Measurements from ENCODE around the gene SLC4A3. TPM values are rescaled to one million over a fixed set of nuclear protein-coding genes. Genes with fewer than 3 reads are reported as not detected.

SLC4A3 gene
- total RNA-seq, 1 donor from 2014 or later, result 24.4 TPM

DNA sequence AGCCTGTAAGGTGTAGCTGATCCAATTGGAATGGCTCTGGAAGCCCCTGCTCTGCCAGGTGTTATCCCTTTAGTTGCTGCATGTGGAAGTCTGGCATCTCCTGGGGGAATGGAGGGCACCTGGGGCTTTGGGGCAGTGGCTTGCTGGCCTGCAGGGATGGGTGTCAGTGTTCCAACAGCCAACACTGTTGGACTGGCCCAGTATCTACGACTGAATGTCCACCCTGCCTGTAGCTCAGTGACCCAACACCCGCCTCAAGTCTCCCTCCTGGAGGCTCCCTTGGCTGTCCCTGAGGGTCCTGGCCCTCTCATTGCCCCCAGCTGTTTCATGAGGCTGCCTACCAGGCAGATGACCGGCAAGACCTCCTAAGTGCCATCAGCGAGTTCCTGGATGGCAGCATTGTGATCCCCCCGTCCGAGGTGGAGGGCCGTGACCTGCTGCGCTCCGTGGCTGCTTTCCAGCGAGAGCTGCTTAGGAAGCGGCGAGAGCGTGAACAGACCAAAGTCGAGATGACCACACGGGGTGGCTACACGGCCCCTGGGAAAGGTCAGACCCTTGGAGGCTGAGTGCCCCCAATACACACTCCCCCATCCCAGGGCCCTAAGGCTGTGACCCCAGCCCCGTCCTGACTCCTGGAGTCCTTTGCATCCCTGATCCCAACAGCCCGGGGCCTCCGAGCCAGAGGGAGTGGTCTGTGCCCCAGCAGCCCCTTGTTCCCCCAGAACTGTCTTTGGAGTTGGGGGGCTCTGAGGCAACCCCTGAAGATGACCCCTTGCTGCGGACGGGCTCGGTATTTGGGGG lies 7.7 kb downstream of the SLC4A3 start:
- TF ChIP-seq, protein P1, sequence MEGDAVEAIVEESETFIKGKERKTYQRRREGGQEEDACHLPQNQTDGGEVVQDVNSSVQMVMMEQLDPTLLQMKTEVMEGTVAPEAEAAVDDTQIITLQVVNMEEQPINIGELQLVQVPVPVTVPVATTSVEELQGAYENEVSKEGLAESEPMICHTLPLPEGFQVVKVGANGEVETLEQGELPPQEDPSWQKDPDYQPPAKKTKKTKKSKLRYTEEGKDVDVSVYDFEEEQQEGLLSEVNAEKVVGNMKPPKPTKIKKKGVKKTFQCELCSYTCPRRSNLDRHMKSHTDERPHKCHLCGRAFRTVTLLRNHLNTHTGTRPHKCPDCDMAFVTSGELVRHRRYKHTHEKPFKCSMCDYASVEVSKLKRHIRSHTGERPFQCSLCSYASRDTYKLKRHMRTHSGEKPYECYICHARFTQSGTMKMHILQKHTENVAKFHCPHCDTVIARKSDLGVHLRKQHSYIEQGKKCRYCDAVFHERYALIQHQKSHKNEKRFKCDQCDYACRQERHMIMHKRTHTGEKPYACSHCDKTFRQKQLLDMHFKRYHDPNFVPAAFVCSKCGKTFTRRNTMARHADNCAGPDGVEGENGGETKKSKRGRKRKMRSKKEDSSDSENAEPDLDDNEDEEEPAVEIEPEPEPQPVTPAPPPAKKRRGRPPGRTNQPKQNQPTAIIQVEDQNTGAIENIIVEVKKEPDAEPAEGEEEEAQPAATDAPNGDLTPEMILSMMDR (IDR thresholded peaks at IDR 0.05; ENCODE audit: partially characterized antibody, unreplicated experiment), result no peak
- peaks cover 20% of the 10 kb centered on the region for H3K27me3 Mint-ChIP-seq (ENCODE audit: unreplicated experiment)
- H3K4me1 Mint-ChIP-seq (ENCODE audit: low read depth, unreplicated experiment), result no peaks in the 10 kb centered on the region
- peaks cover 10% of the 10 kb centered on the region for H3K36me3 Mint-ChIP-seq (ENCODE audit: unreplicated experiment)
- H3K4me3 Mint-ChIP-seq (ENCODE audit: unreplicated experiment), result no peak overlapping the region
- H3K27ac Mint-ChIP-seq (ENCODE audit: unreplicated experiment), result no peak overlapping the region
- peaks cover 3% of the 10 kb centered on the region for H3K9me3 Mint-ChIP-seq (ENCODE audit: unreplicated experiment)
- DNase-seq, result no peak

DNA sequence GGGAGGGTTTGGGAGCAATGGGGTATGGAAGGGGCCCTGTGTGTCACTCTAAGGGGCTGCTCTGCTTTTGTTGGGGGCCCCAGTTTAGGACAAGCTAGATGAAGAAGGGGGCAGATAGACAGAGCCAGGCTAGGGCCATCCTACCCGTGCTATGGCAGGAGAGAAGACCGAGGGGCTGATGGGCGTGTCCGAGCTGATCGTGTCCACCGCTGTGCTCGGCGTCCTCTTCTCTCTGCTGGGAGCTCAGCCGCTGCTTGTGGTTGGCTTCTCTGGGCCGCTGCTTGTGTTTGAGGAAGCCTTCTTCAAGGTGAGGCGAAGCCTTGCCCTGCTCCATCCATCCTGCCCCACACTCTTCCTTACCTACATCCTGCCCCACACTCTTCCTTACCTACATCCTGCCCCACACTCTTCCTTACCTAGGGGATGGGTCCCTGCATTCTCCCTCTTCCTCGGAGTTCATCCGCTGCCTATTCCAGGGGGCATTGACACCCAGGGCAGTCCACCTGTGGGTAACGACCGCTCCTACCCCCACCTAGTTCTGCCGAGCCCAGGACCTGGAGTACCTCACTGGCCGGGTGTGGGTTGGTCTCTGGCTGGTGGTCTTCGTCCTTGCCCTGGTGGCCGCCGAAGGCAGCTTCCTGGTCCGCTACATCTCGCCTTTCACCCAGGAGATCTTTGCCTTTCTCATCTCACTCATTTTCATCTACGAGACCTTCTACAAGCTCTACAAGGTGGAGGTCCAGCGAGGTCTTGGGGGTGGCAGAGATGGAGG lies 8.9 kb downstream of the SLC4A3 start:
- no peak overlapping the region for H3K27ac Mint-ChIP-seq (ENCODE audit: unreplicated experiment)
- no peak for DNase-seq
- peaks cover 14% of the 10 kb centered on the region for H3K27me3 Mint-ChIP-seq (ENCODE audit: unreplicated experiment)
- peaks cover 10% of the 10 kb centered on the region for H3K36me3 Mint-ChIP-seq (ENCODE audit: unreplicated experiment)
- H3K4me1 Mint-ChIP-seq (ENCODE audit: low read depth, unreplicated experiment), result no peaks in the 10 kb centered on the region
- no peak overlapping the region for H3K4me3 Mint-ChIP-seq (ENCODE audit: unreplicated experiment)
- TF ChIP-seq, protein P1 (IDR thresholded peaks at IDR 0.05; ENCODE audit: partially characterized antibody, unreplicated experiment), result no peak
- peaks cover 3% of the 10 kb centered on the region for H3K9me3 Mint-ChIP-seq (ENCODE audit: unreplicated experiment)

DNA sequence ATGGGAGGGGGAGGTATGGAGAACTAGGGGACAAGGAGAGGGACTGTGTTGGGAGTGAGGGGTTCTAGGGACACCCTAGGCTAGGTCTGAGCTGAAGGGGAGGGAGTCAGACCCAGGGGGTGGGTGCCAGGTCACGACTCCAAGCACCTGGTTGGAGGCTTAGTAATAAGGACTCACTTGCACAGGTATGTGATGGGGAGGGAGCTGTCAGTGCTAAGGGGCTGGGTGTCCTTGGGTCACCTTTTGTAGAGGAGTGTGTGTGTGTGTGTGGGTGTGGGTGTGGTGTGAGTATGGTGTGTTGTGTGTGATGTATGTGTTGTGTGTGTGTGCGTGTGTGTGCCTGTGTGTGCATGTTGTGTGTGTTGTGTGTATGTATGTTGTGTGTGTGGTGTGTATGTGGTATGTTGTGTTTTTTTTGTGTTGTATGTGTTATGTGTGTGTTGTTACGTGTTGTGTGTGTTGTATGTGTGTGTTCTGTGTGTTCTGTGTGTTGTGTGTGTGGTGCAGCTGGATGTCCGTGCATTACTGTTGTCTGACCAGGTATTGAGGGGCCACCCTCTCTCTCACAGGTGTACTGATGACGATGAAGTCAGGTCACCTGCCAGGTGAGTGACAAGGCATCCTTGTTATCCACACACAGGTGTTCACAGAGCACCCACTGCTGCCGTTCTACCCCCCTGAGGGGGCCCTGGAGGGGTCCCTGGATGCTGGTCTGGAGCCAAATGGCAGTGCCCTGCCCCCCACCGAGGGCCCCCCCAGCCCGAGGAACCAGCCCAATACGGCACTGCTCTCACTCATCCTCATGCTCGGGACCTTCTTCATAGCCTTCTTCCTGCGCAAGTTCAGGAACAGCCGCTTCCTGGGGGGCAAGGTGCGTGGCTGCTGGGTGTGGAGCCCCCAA lies 9.8 kb downstream of the SLC4A3 start:
- DNase-seq, result no peak
- Mint-ChIP-seq H3K4me1 (ENCODE audit: low read depth, unreplicated experiment) (peaks cover 3% of the 10 kb centered on the region), H3K27me3 (ENCODE audit: unreplicated experiment) (peaks cover 13% of the 10 kb centered on the region), H3K4me3 (ENCODE audit: unreplicated experiment) (peak overlapping the region; percentile 13), H3K36me3 (ENCODE audit: unreplicated experiment) (peaks cover 10% of the 10 kb centered on the region), H3K27ac (ENCODE audit: unreplicated experiment) (peak overlapping the region; percentile 65), H3K9me3 (ENCODE audit: unreplicated experiment) (peaks cover 3% of the 10 kb centered on the region)
- TF ChIP-seq, protein P1 (IDR thresholded peaks at IDR 0.05; ENCODE audit: partially characterized antibody, unreplicated experiment), result no peak

DNA sequence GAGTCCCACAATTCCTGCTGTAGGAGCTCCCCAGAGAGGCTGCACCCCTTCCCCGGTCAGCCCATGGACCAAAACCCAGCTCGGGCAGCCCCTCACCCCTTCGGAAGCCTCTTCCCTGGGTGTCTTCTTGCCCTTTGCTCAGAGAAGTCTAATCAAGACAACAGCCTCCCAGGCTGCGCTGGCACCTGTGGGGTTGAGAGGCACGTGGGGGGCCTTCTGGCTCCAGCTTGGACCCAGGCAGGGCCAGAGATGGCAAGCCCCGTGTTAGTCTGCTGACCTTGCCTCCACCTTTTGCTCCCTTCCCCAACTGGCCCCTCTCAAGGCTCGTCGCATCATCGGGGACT lies 10.4 kb downstream of the SLC4A3 start:
- Mint-ChIP-seq H3K9me3 (ENCODE audit: unreplicated experiment) (peaks cover 6% of the 10 kb centered on the region), H3K27ac (ENCODE audit: unreplicated experiment) (no peak overlapping the region)
- DNase-seq, result no peak

More for the DNA sequence above, 10.4 kb downstream of the SLC4A3 start:
- TF ChIP-seq, protein P1 (IDR thresholded peaks at IDR 0.05; ENCODE audit: partially characterized antibody, unreplicated experiment), result no peak
- Mint-ChIP-seq H3K36me3 (ENCODE audit: unreplicated experiment) (peaks cover 10% of the 10 kb centered on the region), H3K27me3 (ENCODE audit: unreplicated experiment) (peaks cover 13% of the 10 kb centered on the region), H3K4me3 (ENCODE audit: unreplicated experiment) (no peak overlapping the region), H3K4me1 (ENCODE audit: low read depth, unreplicated experiment) (peaks cover 3% of the 10 kb centered on the region)

Measured in glutamatergic neuron (in vitro differentiated cells).